HG03520 (cell line): ENCODE measurements around the gene CDKN2AIP.

Experiments used
- ATAC-seq: cut with Tn5 transposase; IDR thresholded peaks from one replicate; pipeline ENCODE4 v1.9.1; 2021; ENCODE audit warnings: mild to moderate bottlenecking, moderate library complexity; ENCODE audit not compliant: unreplicated experiment

The CDKN2AIP gene, protein sequence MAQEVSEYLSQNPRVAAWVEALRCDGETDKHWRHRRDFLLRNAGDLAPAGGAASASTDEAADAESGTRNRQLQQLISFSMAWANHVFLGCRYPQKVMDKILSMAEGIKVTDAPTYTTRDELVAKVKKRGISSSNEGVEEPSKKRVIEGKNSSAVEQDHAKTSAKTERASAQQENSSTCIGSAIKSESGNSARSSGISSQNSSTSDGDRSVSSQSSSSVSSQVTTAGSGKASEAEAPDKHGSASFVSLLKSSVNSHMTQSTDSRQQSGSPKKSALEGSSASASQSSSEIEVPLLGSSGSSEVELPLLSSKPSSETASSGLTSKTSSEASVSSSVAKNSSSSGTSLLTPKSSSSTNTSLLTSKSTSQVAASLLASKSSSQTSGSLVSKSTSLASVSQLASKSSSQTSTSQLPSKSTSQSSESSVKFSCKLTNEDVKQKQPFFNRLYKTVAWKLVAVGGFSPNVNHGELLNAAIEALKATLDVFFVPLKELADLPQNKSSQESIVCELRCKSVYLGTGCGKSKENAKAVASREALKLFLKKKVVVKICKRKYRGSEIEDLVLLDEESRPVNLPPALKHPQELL

GRCh38 chr4:183444214-183445096, at the start of gene CDKN2AIP:
CDKN2AIP (plus strand) TSS chr4:183444636; CDS start chr4:183444798, 162 bp downstream.
- ATAC-seq, result peak; percentile 81

DNA sequence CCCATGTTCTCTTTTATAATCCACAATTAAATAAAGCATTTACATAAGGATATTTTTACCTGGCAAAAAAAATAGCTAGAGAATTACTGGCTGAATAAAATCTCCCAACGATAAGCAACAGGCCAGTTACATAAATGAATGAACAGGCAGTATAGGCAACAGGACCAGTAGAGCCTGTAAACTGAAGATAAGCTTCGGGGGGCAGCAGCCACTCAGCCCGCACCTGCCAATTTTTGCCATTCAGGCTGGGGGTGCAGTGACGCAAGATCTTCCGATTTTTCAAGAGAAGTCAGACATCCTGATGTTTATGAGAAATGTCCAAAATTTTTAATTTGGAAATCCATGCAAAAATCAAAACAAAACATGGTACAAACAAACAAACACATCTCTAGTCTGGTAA, 49.0 kb upstream of the CDKN2AIP start:
- no peak for ATAC-seq

GRCh38 chr4:183396227-183396637, 48.2 kb upstream of the CDKN2AIP start:
- ATAC-seq, result no peak

- no peak for ATAC-seq
Observed at GRCh38 chr4:183397741-183398297, 46.6 kb upstream of the CDKN2AIP start.

- peak; percentile 84 for ATAC-seq
Observed at GRCh38 chr4:183398298-183399125, 45.9 kb upstream of the CDKN2AIP start.

GRCh38 chr4:183399126-183399522, 45.3 kb upstream of the CDKN2AIP start:
- no peak for ATAC-seq

GRCh38 chr4:183399616-183400015, 44.8 kb upstream of the CDKN2AIP start:
- ATAC-seq, result no peak

GRCh38 chr4:183400035-183400434, 44.4 kb upstream of the CDKN2AIP start:
- no peak for ATAC-seq

DNA sequence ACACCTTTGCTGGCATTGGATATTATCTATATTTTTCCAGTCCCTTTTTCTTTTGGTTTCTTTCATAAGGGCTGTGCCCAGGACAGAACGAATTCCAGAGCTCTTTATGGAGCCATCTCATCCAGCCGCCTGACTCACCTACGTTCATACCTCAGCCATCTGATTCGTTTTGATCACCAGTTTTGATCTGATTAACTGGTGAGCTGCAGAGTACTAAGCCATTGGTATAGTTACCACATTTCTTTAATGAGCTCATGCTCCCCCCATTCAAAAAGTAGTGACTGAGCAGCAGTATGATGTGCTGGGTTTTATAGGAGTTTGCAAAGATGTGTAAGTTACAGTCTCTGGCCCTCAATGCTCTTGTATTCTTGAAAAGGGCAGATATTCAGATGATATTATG, 43.0 kb upstream of the CDKN2AIP start:
- ATAC-seq, result no peak

- no peak for ATAC-seq
Observed at GRCh38 chr4:183402771-183403170, 41.7 kb upstream of the CDKN2AIP start.

GRCh38 chr4:183403486-183403885, 41.0 kb upstream of the CDKN2AIP start:
- no peak for ATAC-seq

- ATAC-seq, result no peak
Observed at GRCh38 chr4:183403961-183404360, 40.5 kb upstream of the CDKN2AIP start.

- no peak for ATAC-seq
Observed at GRCh38 chr4:183405303-183405702, 39.1 kb upstream of the CDKN2AIP start.

DNA sequence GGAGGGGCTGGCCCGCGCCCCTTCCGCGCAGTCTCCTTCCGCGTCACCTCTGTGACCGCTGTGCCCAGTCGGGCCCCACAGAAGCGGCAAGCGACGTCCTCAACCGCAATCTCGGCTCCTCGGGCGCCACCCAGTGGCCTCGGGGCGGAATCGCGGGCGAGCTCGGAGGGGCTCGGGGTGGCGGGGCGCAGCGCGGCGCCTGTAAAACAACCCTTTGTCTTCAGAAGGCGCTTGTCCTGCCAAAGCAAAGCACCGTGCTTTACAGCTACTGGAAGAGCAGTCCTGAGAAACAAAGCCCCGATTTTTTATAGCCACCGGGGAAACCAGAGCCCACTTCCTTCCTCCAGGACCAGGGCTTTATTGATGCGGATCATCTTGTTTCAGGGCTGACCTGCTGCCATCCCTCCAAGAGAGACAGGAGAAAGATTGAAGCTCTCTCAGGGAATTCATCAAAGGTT, 37.3 kb upstream of the CDKN2AIP start:
- peak; percentile 98 for ATAC-seq

DNA sequence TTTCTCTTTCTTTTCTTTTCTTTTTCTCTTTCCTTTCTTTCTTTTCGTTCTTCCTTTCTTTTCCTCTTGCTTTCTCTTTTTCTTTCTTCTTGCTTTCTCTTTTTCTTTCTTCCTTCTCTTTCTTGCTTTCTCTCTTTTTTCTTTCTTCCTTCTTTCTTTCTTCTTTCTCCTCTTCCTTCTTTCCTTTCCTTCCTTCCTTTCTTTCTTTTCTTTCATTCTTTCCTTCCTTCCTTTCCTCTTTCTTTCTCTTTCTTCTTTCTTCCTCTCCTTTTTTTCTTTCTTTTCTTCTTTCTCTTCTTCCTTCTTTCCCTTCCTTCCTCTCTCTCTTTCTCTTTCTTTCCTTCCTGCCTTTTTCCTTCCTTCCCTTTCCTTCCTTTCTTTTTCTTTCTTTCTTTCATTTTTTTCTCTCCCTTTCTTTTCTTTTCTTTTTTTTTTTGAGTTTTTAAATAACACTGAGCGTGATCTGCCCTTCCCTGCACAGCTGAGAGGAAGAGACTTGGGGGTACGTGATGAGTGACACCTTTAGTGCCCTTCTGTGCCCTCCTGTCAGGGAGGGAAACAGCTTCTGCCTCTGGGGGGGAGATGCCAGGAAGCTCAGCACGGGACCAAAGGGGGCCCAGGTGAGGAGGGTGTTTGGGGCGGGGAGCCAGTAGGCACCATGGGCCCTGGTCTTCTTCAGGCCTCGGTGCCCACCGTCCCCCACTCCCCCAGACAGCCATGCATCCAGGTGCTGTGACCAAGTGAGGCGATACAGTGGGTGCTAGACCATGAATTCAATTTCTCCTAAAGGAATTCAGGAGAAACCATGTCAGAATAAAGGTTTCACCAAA, 36.6 kb upstream of the CDKN2AIP start:
- ATAC-seq, result no peak

GRCh38 chr4:183408796-183409195, 35.6 kb upstream of the CDKN2AIP start:
- no peak for ATAC-seq

DNA sequence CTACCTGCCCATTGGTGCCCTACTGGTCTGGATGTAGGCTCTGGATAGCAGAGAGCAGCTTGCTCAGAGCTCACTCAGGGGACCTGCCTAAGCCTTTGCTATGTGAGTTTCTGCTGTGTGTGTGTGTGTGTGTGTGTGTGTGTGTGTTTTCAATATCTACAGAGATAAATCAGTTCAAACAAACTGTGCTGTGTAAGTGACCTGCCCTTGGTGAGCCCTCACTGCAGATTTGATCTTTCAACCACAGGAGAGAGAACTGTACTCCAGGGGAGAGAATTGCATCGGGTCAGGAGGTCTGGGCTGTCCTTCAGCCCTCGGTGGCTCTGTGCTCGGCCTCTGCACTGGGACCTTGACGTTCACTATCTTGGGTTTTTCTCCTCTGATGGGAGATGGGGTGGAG, 35.0 kb upstream of the CDKN2AIP start:
- ATAC-seq, result no peak

- ATAC-seq, result no peak
Observed at GRCh38 chr4:183409934-183410333, 34.5 kb upstream of the CDKN2AIP start.

DNA sequence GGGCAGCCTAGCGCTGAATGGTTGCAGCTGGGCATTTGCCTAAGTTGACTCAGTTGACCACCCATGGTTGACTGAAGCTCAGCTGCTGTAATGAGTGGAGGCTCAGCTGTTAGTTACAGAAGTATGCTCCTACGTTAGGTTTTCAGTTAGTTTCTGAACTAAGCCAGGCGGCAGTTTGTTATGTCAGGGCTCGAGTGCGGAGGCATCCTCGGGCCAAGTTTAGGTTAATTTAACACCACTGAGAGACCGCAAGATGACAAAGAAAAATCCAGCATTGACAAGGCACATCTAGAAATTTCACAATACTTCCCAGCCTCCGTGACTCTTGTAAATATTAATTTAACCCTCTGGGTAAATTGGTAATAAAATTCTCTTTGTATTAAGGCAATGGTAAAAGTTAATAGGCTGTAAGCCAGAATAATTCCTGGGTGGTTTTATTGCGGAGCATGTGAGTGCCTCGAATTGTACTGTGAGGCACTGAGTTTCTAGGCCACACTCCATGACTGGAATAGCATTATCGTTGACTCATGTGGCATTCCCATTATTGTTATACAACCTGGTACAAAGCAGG, 33.1 kb upstream of the CDKN2AIP start:
- ATAC-seq, result peak; percentile 40
